H9 (cell line): ENCODE results near the gene CD81. TPM values are rescaled to one million over a fixed set of nuclear protein-coding genes. Genes with fewer than 3 reads are reported as not detected.

Source experiments
- DNase-seq: peaks from one replicate; pipeline ENCODE4 v3.0.0-alpha.2; 2017
- H2AFZ ChIP-seq: one replicate; pipeline ENCODE4 v1.6.1; 2013; ENCODE audit warnings: mild to moderate bottlenecking, low read length, control low read depth, moderate library complexity
- H2AK5ac ChIP-seq: 2 replicates; pipeline ENCODE4 v1.6.1; 2013; ENCODE audit warnings: low read length, control low read depth, mixed read lengths; ENCODE audit not compliant: insufficient read length
- H2BK120ac ChIP-seq: one replicate; pipeline ENCODE4 v1.6.1; 2013; ENCODE audit warnings: low read depth, mild to moderate bottlenecking, low read length, control low read depth, inconsistent platforms; ENCODE audit not compliant: poor library complexity, severe bottlenecking
- H2BK12ac ChIP-seq: 2 replicates; pipeline ENCODE4 v1.6.1; 2013; ENCODE audit warnings: low read length, control low read depth, mixed read lengths, low read depth; ENCODE audit not compliant: insufficient read length
- H2BK15ac ChIP-seq: 2 replicates; pipeline ENCODE4 v1.6.1; 2013; ENCODE audit warnings: low read depth, low read length, control low read depth
- H2BK20ac ChIP-seq: one replicate; pipeline ENCODE4 v1.6.1; 2013; ENCODE audit warnings: low read depth, mild to moderate bottlenecking, low read length, control low read depth, inconsistent platforms; ENCODE audit not compliant: poor library complexity, severe bottlenecking
- H2BK5ac ChIP-seq: 2 replicates; pipeline ENCODE4 v1.6.1; 2013; ENCODE audit warnings: low read length, control low read depth, mixed read lengths; ENCODE audit not compliant: insufficient read length
- H3K14ac ChIP-seq: 2 replicates; pipeline ENCODE4 v1.6.1; 2013; ENCODE audit warnings: low read length, control low read depth; ENCODE audit not compliant: insufficient read depth
- H3K18ac ChIP-seq: 2 replicates; pipeline ENCODE4 v1.6.1; 2013; ENCODE audit warnings: low read depth, mild to moderate bottlenecking, mixed read lengths, low read length, control low read depth; ENCODE audit not compliant: insufficient read length
- H3K23ac ChIP-seq: 2 replicates; pipeline ENCODE4 v1.6.1; 2013; ENCODE audit warnings: low read length, control low read depth, mixed read lengths, low read depth; ENCODE audit not compliant: insufficient read length
- H3K23me2 ChIP-seq: 2 replicates; pipeline ENCODE4 v1.6.1; 2013; ENCODE audit warnings: low read depth, mild to moderate bottlenecking, mixed read lengths, low read length, control low read depth; ENCODE audit not compliant: insufficient read length, poor library complexity, severe bottlenecking
- H3K27ac ChIP-seq: 2 replicates; pipeline ENCODE4 v1.5.1; 2013; ENCODE audit warnings: low read length, control low read depth, mixed read lengths, low read depth; ENCODE audit not compliant: insufficient read length
- H3K27me3 ChIP-seq: 2 replicates; pipeline ENCODE4 v1.6.1; 2013; ENCODE audit warnings: low read length, control low read depth, inconsistent platforms; ENCODE audit not compliant: insufficient read depth
- H3K4ac ChIP-seq: 2 replicates; pipeline ENCODE4 v1.6.1; 2013; ENCODE audit warnings: low read depth, mild to moderate bottlenecking, control low read depth, inconsistent platforms, low read length, moderate library complexity
- H3K4me1 ChIP-seq: 2 replicates; pipeline ENCODE4 v1.6.1; 2013; ENCODE audit warnings: low read length, control low read depth, inconsistent platforms; ENCODE audit not compliant: insufficient read depth
- H3K4me2 ChIP-seq: 2 replicates; pipeline ENCODE4 v1.6.1; 2013; ENCODE audit warnings: low read length, control low read depth, mixed read lengths; ENCODE audit not compliant: insufficient read length, insufficient read depth
- H3K56ac ChIP-seq: 2 replicates; pipeline ENCODE4 v1.6.1; 2013; ENCODE audit warnings: low read depth, mild to moderate bottlenecking, mixed read lengths, low read length, control low read depth; ENCODE audit not compliant: insufficient read length
- H3K79me1 ChIP-seq: 2 replicates; pipeline ENCODE4 v1.6.1; 2013; ENCODE audit warnings: low read depth, mild to moderate bottlenecking, moderate library complexity, low read length, control low read depth, inconsistent platforms; ENCODE audit not compliant: insufficient read depth, poor library complexity, severe bottlenecking
- H3K79me2 ChIP-seq: 2 replicates; pipeline ENCODE4 v1.6.1; 2013; ENCODE audit warnings: low read length, control low read depth, inconsistent platforms; ENCODE audit not compliant: insufficient read depth
- H3K9ac ChIP-seq: 2 replicates; pipeline ENCODE4 v1.6.1; 2013; ENCODE audit warnings: low read length, control low read depth, mixed read lengths; ENCODE audit not compliant: insufficient read length; ENCODE audit errors: extremely low read depth
- H3K9me3 ChIP-seq: one replicate; pipeline ENCODE4 v1.6.1; 2013; ENCODE audit warnings: low read depth, low read length, inconsistent platforms; ENCODE audit not compliant: control insufficient read depth
- H3T11ph ChIP-seq: one replicate; pipeline ENCODE4 v1.6.1; 2013; ENCODE audit warnings: mild to moderate bottlenecking, low read length, control low read depth, inconsistent platforms
- H4K20me1 ChIP-seq: one replicate; pipeline ENCODE4 v1.6.1; 2013; ENCODE audit not compliant: control insufficient read depth, insufficient read length, insufficient read depth
- H4K5ac ChIP-seq: 2 replicates; pipeline ENCODE4 v1.6.1; 2013; ENCODE audit warnings: low read depth, mild to moderate bottlenecking, mixed read lengths, low read length, control low read depth; ENCODE audit not compliant: insufficient read length
- H4K8ac ChIP-seq: replicated peaks from 2 replicates; pipeline ENCODE4 v1.6.1; 2013; ENCODE audit warnings: low read length, control low read depth, mixed read lengths, low read depth; ENCODE audit not compliant: insufficient read length
- H4K91ac ChIP-seq: 2 replicates; pipeline ENCODE4 v1.6.1; 2013; ENCODE audit warnings: low read depth, mild to moderate bottlenecking, moderate library complexity, mixed read lengths, low read length, control low read depth; ENCODE audit not compliant: insufficient read length
- H3K27ac Mint-ChIP-seq, 3 experiments: 2 replicates in 2 of 3; 3 replicates in 1 of 3; pipeline ENCODE4 v1.8.0; 2020 to 2021; ENCODE audit warnings: mixed read lengths in 3 of 3, mild to moderate bottlenecking in 1 of 3, moderate library complexity in 1 of 3
- H3K27me3 Mint-ChIP-seq: 2 replicates; pipeline ENCODE4 v1.8.0; 2021; ENCODE audit warnings: low read depth, mild to moderate bottlenecking, moderate library complexity, mixed read lengths
- H3K36me3 Mint-ChIP-seq, 3 experiments: 2 replicates in 2 of 3; 3 replicates in 1 of 3; pipeline ENCODE4 v1.8.0; 2020 to 2021; ENCODE audit warnings: low read depth in 3 of 3, mixed read lengths in 3 of 3; ENCODE audit not compliant: insufficient read depth in 1 of 3
- H3K4me1 Mint-ChIP-seq, 2 experiments: 2 replicates each; pipeline ENCODE4 v1.8.0; 2020; ENCODE audit warnings: mixed read lengths in 2 of 2
- H3K4me3 Mint-ChIP-seq, 2 experiments: 2 replicates in 1 of 2; 3 replicates in 1 of 2; pipeline ENCODE4 v1.8.0; 2020 to 2021; ENCODE audit warnings: mild to moderate bottlenecking in 2 of 2, mixed read lengths in 2 of 2, moderate library complexity in 1 of 2
- H3K9me3 Mint-ChIP-seq, 2 experiments: 2 replicates in 1 of 2; 3 replicates in 1 of 2; pipeline ENCODE4 v1.8.0; 2020; ENCODE audit warnings: mild to moderate bottlenecking in 2 of 2, mixed read lengths in 2 of 2, moderate library complexity in 1 of 2
- WGBS: extraction: QIAGEN DNeasy Blood & Tissue Kit; methylation state at CpG from one replicate; pipeline ENCODE4 v1.1.7; 2013; ENCODE audit warnings: missing lambda C conversion rate, low lambda C conversion rate, mixed read lengths; ENCODE audit not compliant: insufficient read length; ENCODE audit errors: extremely low coverage; 5-methylcytosine and 5-hydroxymethylcytosine counted together
- total RNA-seq: library from RNA; stranded (reverse); gene quantifications from 2 replicates; pipeline ENCODE4 v1.2.1, GENCODE V29; 2021
- TF ChIP-seq, protein P1 (sequence below): fragments of 200-600 bp; sonication (generic); conservative IDR thresholded peaks from 3 replicates; pipeline ENCODE4 v1.8.0; 2021; ENCODE audit warnings: antibody characterized with exemption, mild to moderate bottlenecking

The CD81 gene
- total RNA-seq, 1 experiment from 2014 or later, result 246 TPM

DNA sequence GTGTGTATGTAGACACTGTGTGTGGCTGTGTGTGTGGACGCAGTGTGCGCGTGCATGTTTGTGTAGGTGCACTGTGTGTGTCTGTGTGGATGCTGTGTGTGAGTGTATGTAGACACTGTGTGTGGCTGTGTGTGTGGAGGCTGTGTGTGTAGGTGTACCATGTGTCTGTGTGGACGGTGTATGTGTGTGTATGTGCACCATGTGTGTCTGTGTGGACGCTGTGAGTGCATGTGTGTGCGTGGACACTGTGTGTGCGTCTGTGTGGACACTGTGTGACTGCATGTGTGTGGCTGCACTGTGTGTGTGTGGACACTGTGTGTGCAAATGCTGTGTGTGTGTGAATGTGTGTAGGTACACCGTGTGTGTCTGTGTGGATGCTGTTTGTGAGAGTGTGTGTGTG is 56.9 kb downstream of the CD81 start:
- no peak for DNase-seq
- Mint-ChIP-seq H3K9me3 (no peaks in the 10 kb centered on the region; a peak in 1 of 5 replicates), H3K27me3 (peaks cover 37% of the 10 kb centered on the region), H3K4me1 (no peaks in the 10 kb centered on the region), H3K36me3 (no peaks in the 10 kb centered on the region), H3K4me3 (no peak overlapping the region), H3K27ac (no peak overlapping the region)
- Histone ChIP-seq H4K5ac (no peak overlapping the region), H3K79me1 (no peaks in the 10 kb centered on the region), H3K27me3 (no peaks in the 10 kb centered on the region; the same call in 1 of the 2 replicates), H2AK5ac (no peak overlapping the region), H3K18ac (no peak overlapping the region), H3K9me3 (no peaks in the 10 kb centered on the region), H3K23ac (no peak overlapping the region), H4K91ac (no peak overlapping the region), H3T11ph (no peak overlapping the region), H2BK120ac (no peak overlapping the region), H3K56ac (no peak overlapping the region), H3K4ac (no peak overlapping the region), H2BK5ac (no peak overlapping the region), H3K23me2 (no peaks in the 10 kb centered on the region), H4K20me1 (no peaks in the 10 kb centered on the region), H2BK12ac (no peak overlapping the region), H4K8ac (no peak overlapping the region), H2BK15ac (no peak overlapping the region), H3K4me1 (no peaks in the 10 kb centered on the region), H2AFZ (no peak overlapping the region), H3K14ac (no peak overlapping the region), H2BK20ac (no peak overlapping the region), H3K27ac (no peak overlapping the region), H3K4me2 (no peak overlapping the region), H3K9ac (no peak overlapping the region), H3K79me2 (no peaks in the 10 kb centered on the region)
- TF ChIP-seq, protein P1, sequence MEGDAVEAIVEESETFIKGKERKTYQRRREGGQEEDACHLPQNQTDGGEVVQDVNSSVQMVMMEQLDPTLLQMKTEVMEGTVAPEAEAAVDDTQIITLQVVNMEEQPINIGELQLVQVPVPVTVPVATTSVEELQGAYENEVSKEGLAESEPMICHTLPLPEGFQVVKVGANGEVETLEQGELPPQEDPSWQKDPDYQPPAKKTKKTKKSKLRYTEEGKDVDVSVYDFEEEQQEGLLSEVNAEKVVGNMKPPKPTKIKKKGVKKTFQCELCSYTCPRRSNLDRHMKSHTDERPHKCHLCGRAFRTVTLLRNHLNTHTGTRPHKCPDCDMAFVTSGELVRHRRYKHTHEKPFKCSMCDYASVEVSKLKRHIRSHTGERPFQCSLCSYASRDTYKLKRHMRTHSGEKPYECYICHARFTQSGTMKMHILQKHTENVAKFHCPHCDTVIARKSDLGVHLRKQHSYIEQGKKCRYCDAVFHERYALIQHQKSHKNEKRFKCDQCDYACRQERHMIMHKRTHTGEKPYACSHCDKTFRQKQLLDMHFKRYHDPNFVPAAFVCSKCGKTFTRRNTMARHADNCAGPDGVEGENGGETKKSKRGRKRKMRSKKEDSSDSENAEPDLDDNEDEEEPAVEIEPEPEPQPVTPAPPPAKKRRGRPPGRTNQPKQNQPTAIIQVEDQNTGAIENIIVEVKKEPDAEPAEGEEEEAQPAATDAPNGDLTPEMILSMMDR, result no peak
- WGBS, result no CpG with 5 or more reads among the region's 8 CpGs
